Measurements from ENCODE around the gene EIF4G3. TPM values are rescaled to one million over a fixed set of nuclear protein-coding genes. Genes with fewer than 3 reads are reported as not detected.
"Not testable (repeated sequence)": the region's sequence is repeated elsewhere in the genome, so short reads cannot be mapped to it uniquely, and the experiment has no call there.

Gene EIF4G3
- total RNA-seq, 1 experiment from 2014 or later: 66.8 TPM

- Histone ChIP-seq H3K27me3 (no peaks in the 10 kb centered on the region), H3K4me3 (no peak overlapping the region), H3K27ac (no peak overlapping the region), H3K4me1 (no peaks in the 10 kb centered on the region), H3K9me3 (replicated peaks) (no peaks in the 10 kb centered on the region; the same call in 1 of the 2 replicates), H3K36me3 (peaks cover 34% of the 10 kb centered on the region)
- no peak for DNase-seq
These were observed 346.3 kb downstream of the EIF4G3 start for GRCh38 chr1:20830378-20830777.

GRCh38 chr1:20829946-20830345 lies 346.8 kb downstream of the EIF4G3 start:
- no peaks in the 10 kb centered on the region for H3K4me1 ChIP-seq
- H3K9me3 ChIP-seq (replicated peaks): no peaks in the 10 kb centered on the region; the same call in 1 of the 2 replicates
- peaks cover 36% of the 10 kb centered on the region for H3K36me3 ChIP-seq
- no peaks in the 10 kb centered on the region for H3K27me3 ChIP-seq
- no peak for DNase-seq
- H3K27ac ChIP-seq: no peak overlapping the region
- H3K4me3 ChIP-seq: no peak overlapping the region

GRCh38 chr1:20829531-20829930 lies 347.2 kb downstream of the EIF4G3 start:
- H3K27ac ChIP-seq: no peak overlapping the region
- H3K4me1 ChIP-seq: no peaks in the 10 kb centered on the region
- H3K9me3 ChIP-seq (replicated peaks): no peaks in the 10 kb centered on the region; the same call in 1 of the 2 replicates
- DNase-seq: no peak
- no peak overlapping the region for H3K4me3 ChIP-seq
- peaks cover 40% of the 10 kb centered on the region for H3K36me3 ChIP-seq
- no peaks in the 10 kb centered on the region for H3K27me3 ChIP-seq

- no peaks in the 10 kb centered on the region for H3K27me3 ChIP-seq
- no peaks in the 10 kb centered on the region for H3K9me3 ChIP-seq (replicated peaks)
- DNase-seq: no peak
- H3K27ac ChIP-seq: no peak overlapping the region
- peaks cover 45% of the 10 kb centered on the region for H3K36me3 ChIP-seq
- no peak overlapping the region for H3K4me3 ChIP-seq
- no peaks in the 10 kb centered on the region for H3K4me1 ChIP-seq
These were observed 352.9 kb downstream of the EIF4G3 start for GRCh38 chr1:20823845-20824244.

GRCh38 chr1:20821466-20821865 lies 355.2 kb downstream of the EIF4G3 start:
- Histone ChIP-seq H3K4me1 (no peaks in the 10 kb centered on the region), H3K9me3 (replicated peaks) (no peaks in the 10 kb centered on the region), H3K4me3 (no peak overlapping the region), H3K27ac (no peak overlapping the region), H3K36me3 (peaks cover 38% of the 10 kb centered on the region), H3K27me3 (no peaks in the 10 kb centered on the region)
- DNase-seq: no peak

- Histone ChIP-seq H3K4me1 (no peaks in the 10 kb centered on the region), H3K27ac (no peak overlapping the region), H3K27me3 (no peaks in the 10 kb centered on the region), H3K36me3 (peaks cover 27% of the 10 kb centered on the region), H3K4me3 (no peak overlapping the region), H3K9me3 (replicated peaks) (no peaks in the 10 kb centered on the region)
- DNase-seq: no peak
These were observed 356.9 kb downstream of the EIF4G3 start for GRCh38 chr1:20819818-20820217.

- H3K27ac ChIP-seq: no peak overlapping the region
- peaks cover 32% of the 10 kb centered on the region for H3K36me3 ChIP-seq
- H3K4me1 ChIP-seq: no peaks in the 10 kb centered on the region
- no peaks in the 10 kb centered on the region for H3K27me3 ChIP-seq
- no peaks in the 10 kb centered on the region for H3K9me3 ChIP-seq (replicated peaks)
- no peak overlapping the region for H3K4me3 ChIP-seq
- no peak for DNase-seq
These were observed 362.2 kb downstream of the EIF4G3 start for GRCh38 chr1:20814534-20814871.

GRCh38 chr1:20811916-20812315 lies 364.8 kb downstream of the EIF4G3 start:
- Histone ChIP-seq H3K4me1 (no peaks in the 10 kb centered on the region), H3K9me3 (replicated peaks) (no peaks in the 10 kb centered on the region), H3K27ac (no peak overlapping the region), H3K27me3 (no peaks in the 10 kb centered on the region), H3K36me3 (peaks cover 30% of the 10 kb centered on the region), H3K4me3 (no peak overlapping the region)
- no peak for DNase-seq

GRCh38 chr1:20793236-20793635 lies 383.5 kb downstream of the EIF4G3 start:
- H3K27ac ChIP-seq: no peak overlapping the region

GRCh38 chr1:20792196-20792595 lies 384.5 kb downstream of the EIF4G3 start:
- no peak for DNase-seq
- H3K4me3 ChIP-seq: no peak overlapping the region
- no peak overlapping the region for H3K27ac ChIP-seq
- H3K36me3 ChIP-seq: no peaks in the 10 kb centered on the region
- H3K4me1 ChIP-seq: no peaks in the 10 kb centered on the region
- H3K27me3 ChIP-seq: no peaks in the 10 kb centered on the region
- H3K9me3 ChIP-seq (replicated peaks): no peaks in the 10 kb centered on the region; the same call in 1 of the 2 replicates

More at GRCh38 chr1:20793236-20793635, 383.5 kb downstream of the EIF4G3 start:
- Histone ChIP-seq H3K36me3 (no peaks in the 10 kb centered on the region), H3K9me3 (replicated peaks) (no peaks in the 10 kb centered on the region; the same call in 1 of the 2 replicates), H3K4me3 (no peak overlapping the region), H3K4me1 (no peaks in the 10 kb centered on the region), H3K27me3 (no peaks in the 10 kb centered on the region)
- DNase-seq: no peak

- DNase-seq: no peak
- Histone ChIP-seq H3K4me3 (no peak overlapping the region), H3K27me3 (no peaks in the 10 kb centered on the region), H3K9me3 (replicated peaks) (no peaks in the 10 kb centered on the region; the same call in 1 of the 2 replicates), H3K4me1 (no peaks in the 10 kb centered on the region), H3K36me3 (no peaks in the 10 kb centered on the region), H3K27ac (no peak overlapping the region)
These were observed 385.9 kb downstream of the EIF4G3 start for GRCh38 chr1:20790785-20791184.

GRCh38 chr1:20789598-20789997 lies 387.1 kb downstream of the EIF4G3 start:
- not testable (repeated sequence) for H3K4me3 ChIP-seq; H3K9me3 ChIP-seq (replicated peaks); DNase-seq

GRCh38 chr1:20787840-20788795 lies 388.6 kb downstream of the EIF4G3 start:
- peak overlapping the region; percentile 88 for H3K27ac ChIP-seq
- peak overlapping the region; percentile 80 for H3K4me3 ChIP-seq
- DNase-seq: peak; percentile 51 to 68

More at GRCh38 chr1:20789598-20789997, 387.1 kb downstream of the EIF4G3 start:
- not testable (repeated sequence) for H3K4me1 ChIP-seq, H3K27me3 ChIP-seq, H3K27ac ChIP-seq, H3K36me3 ChIP-seq

GRCh38 chr1:20787029-20787839 lies 389.5 kb downstream of the EIF4G3 start, which contains the start of gene HP1BP3:
Gene HP1BP3, minus strand, starts transcription at chr1:20787307. Its CDS starts 6,867 bp downstream, at chr1:20780440.
- Histone ChIP-seq H3K4me3 (peak within 1 kb of the TSS; percentile 80), H3K36me3 (no peaks in the 10 kb centered on the region), H3K4me1 (no peaks in the 10 kb centered on the region), H3K27me3 (no peaks in the 10 kb centered on the region), H3K9me3 (replicated peaks) (no peaks in the 10 kb centered on the region), H3K27ac (peak within 1 kb of the TSS; percentile 88)
- peak; percentile 84 to 89 for DNase-seq

More at GRCh38 chr1:20787840-20788795, 388.6 kb downstream of the EIF4G3 start:
- no peaks in the 10 kb centered on the region for H3K27me3 ChIP-seq
- H3K4me1 ChIP-seq: no peaks in the 10 kb centered on the region
- H3K9me3 ChIP-seq (replicated peaks): no peaks in the 10 kb centered on the region; the same call in 1 of the 2 replicates
- H3K36me3 ChIP-seq: no peaks in the 10 kb centered on the region

Data from SJCRH30 (cell line).